Gastrocnemius medialis (tissue), 4 donors: ENCODE results near the gene THAP9. TPM values are rescaled to one million over a fixed set of nuclear protein-coding genes. Genes with fewer than 3 reads are reported as not detected.

Source experiments
- ATAC-seq, 2 donors: fragments of 150-250 bp; one replicate each; pipeline ENCODE4 v1.9.1; 2016
- DNase-seq, 2 donors: peaks; one replicate each; pipeline ENCODE4 v3.0.0-alpha.2; 2019
- H3K27ac ChIP-seq, 4 donors: fragments of 200-600 bp; sonication (generic); 1 replicate in 1 of 4; 2 replicates in 3 of 4; pipeline ENCODE4 v1.5.1; 2016 to 2018; ENCODE audit warnings: mild to moderate bottlenecking in 2 of 4, moderate library complexity in 1 of 4
- H3K27me3 ChIP-seq, 3 donors: fragments of 200-600 bp; sonication (generic) in 2 of 3; 1 replicate in 1 of 3; 2 replicates in 2 of 3; pipeline versions ENCODE4 v1.5.1 to v1.6.0; 2016 to 2019; ENCODE audit warnings: mild to moderate bottlenecking in 1 of 3, moderate library complexity in 1 of 3
- H3K36me3 ChIP-seq, 2 donors: fragments of 200-600 bp; sonication (generic) in 1 of 2; one replicate each; pipeline ENCODE4 v1.5.1; 2017 to 2018
- H3K4me1 ChIP-seq, 2 donors: fragments of 200-600 bp; sonication (generic) in 1 of 2; one replicate each; pipeline ENCODE4 v1.5.1; 2016 to 2017; ENCODE audit warnings: mild to moderate bottlenecking in 2 of 2
- H3K4me3 ChIP-seq, 4 donors: fragments of 200-600 bp; sonication (generic) in 3 of 4; 1 replicate in 1 of 4; 2 replicates in 3 of 4; pipeline ENCODE4 v1.5.1; 2016 to 2019; ENCODE audit warnings: mild to moderate bottlenecking in 2 of 4
- H3K9me3 ChIP-seq, 3 donors: fragments of 200-600 bp; sonication (generic) in 2 of 3; 1 replicate in 1 of 3; 2 replicates in 2 of 3; pipeline ENCODE4 v1.5.1; 2016 to 2019
- CTCF ChIP-seq, 5 experiments: fragments of 450-650 bp in 3 of 5; fragments of 200-600 bp in 2 of 5; sonication (generic) in 2 of 5; IDR thresholded peaks in 4 of 5; conservative IDR thresholded peaks in 1 of 5; 1 replicate in 4 of 5; 2 replicates in 1 of 5; pipeline ENCODE4 v1.5.1; 2016 to 2019; ENCODE audit warnings: antibody characterized with exemption in 5 of 5, mild to moderate bottlenecking in 3 of 5, moderate library complexity in 3 of 5
- POLR2A ChIP-seq, 2 donors: fragments of 450-650 bp; IDR thresholded peaks; one replicate each; pipeline ENCODE4 v1.6.1; 2017; ENCODE audit warnings: antibody characterized with exemption in 2 of 2, mild to moderate bottlenecking in 2 of 2, moderate library complexity in 2 of 2
- in situ Hi-C, 4 donors: fragments of 200-750 bp; cut with MboI; loops; one replicate each; pipeline versions ENCODE4 v1.15.0 to v1.8.0; 2017; ENCODE audit warnings: low sequenced_read_pairs in 4 of 4
- intact Hi-C: fragments of 100-400 bp; cut with DNase I; formaldehyde crosslinking; loops from one replicate; pipeline ENCODE4 v1.15.1; 2023; ENCODE audit warnings: low total_unique reads
- total RNA-seq, 4 donors: library from RNA; depleted of rRNA; stranded (reverse); fragments of >200 nt; gene quantifications; one replicate each; pipeline versions ENCODE4 v1.1.0 to v1.2.3, GENCODE V29; 2016

THAP9 gene
- total RNA-seq, 4 donors from 2014 or later = 7.6 to 11.1 (median 8.4) TPM

GRCh38 chr4:82957045-82957444, 56.5 kb downstream of the THAP9 start:
- Histone ChIP-seq H3K4me1 (no peaks in the 10 kb centered on the region), H3K9me3 (no peaks in the 10 kb centered on the region), H3K36me3 (no peaks in the 10 kb centered on the region), H3K27ac (no peak overlapping the region), H3K27me3 (no peaks in the 10 kb centered on the region), H3K4me3 (no peak overlapping the region)
- ATAC-seq (no peak), DNase-seq (no peak)
- in situ Hi-C loops = no loop called here
- TF ChIP-seq POLR2A (IDR thresholded peaks at IDR 0.05) (no peak), CTCF (IDR thresholded peaks at IDR 0.05 in 4 of 5, conservative IDR thresholded peaks at IDR 0.05 in 1 of 5) (no peak)
- intact Hi-C loops = no loop called here

- Histone ChIP-seq H3K36me3 (peaks cover 0 to 22% of the 10 kb centered on the region in 2 donors), H3K4me3 (no peak overlapping the region), H3K27ac (no peak overlapping the region), H3K4me1 (no peaks in the 10 kb centered on the region), H3K9me3 (no peaks in the 10 kb centered on the region), H3K27me3 (no peaks in the 10 kb centered on the region)
- no peak for ATAC-seq
- TF ChIP-seq CTCF (IDR thresholded peaks at IDR 0.05 in 4 of 5, conservative IDR thresholded peaks at IDR 0.05 in 1 of 5) (no peak), POLR2A (IDR thresholded peaks at IDR 0.05) (no peak)
- intact Hi-C loops = no loop called here
- in situ Hi-C loops = no loop called here
- DNase-seq = no peak
Observed at GRCh38 chr4:82965763-82966162, 65.2 kb downstream of the THAP9 start.

- Histone ChIP-seq H3K4me1 (no peaks in the 10 kb centered on the region), H3K36me3 (peaks cover 0 to 22% of the 10 kb centered on the region in 2 donors), H3K27me3 (no peaks in the 10 kb centered on the region), H3K4me3 (no peak overlapping the region), H3K27ac (no peak overlapping the region), H3K9me3 (no peaks in the 10 kb centered on the region)
- TF ChIP-seq POLR2A (IDR thresholded peaks at IDR 0.05) = no peak
- no peak for TF ChIP-seq CTCF (IDR thresholded peaks at IDR 0.05 in 4 of 5, conservative IDR thresholded peaks at IDR 0.05 in 1 of 5)
- no peak for ATAC-seq
- intact Hi-C loops = no loop called here
- in situ Hi-C loops = no loop called here
- no peak for DNase-seq
Observed at GRCh38 chr4:82968972-82969371, 68.4 kb downstream of the THAP9 start.

GRCh38 chr4:82969414-82969813, 68.9 kb downstream of the THAP9 start:
- TF ChIP-seq CTCF (IDR thresholded peaks at IDR 0.05 in 4 of 5, conservative IDR thresholded peaks at IDR 0.05 in 1 of 5) = no peak
- in situ Hi-C loops (no loop called here), intact Hi-C loops (no loop called here)
- Histone ChIP-seq H3K27ac (no peak overlapping the region), H3K4me3 (no peak overlapping the region), H3K4me1 (no peaks in the 10 kb centered on the region), H3K36me3 (peaks cover 0 to 24% of the 10 kb centered on the region in 2 donors), H3K27me3 (no peaks in the 10 kb centered on the region), H3K9me3 (no peaks in the 10 kb centered on the region)
- DNase-seq (no peak), ATAC-seq (no peak)

Other genes starting within 250 kb of the THAP9 start
- gene SCD5, start 101.9 kb upstream of the THAP9 start, total RNA-seq = 1 to 10 TPM in 3 of 4 donors, under 1 TPM in 1; 0.68 to 2.4 (median 1.4) TPM
- 100 to 1,000 TPM in 3 of 4 donors, 10 to 100 TPM in 1; 95.2 to 112 (median 105) TPM for gene SEC31A, start 9.6 kb upstream of the THAP9 start, total RNA-seq
- 10 to 100 TPM; 12.0 to 25.0 (median 14.5) TPM for gene LIN54, start 110.1 kb downstream of the THAP9 start, total RNA-seq
- 100 to 1,000 TPM in 2 of 4 donors, 10 to 100 TPM in 2; 67.9 to 151 (median 91.9) TPM for gene COPS4, start 134.4 kb downstream of the THAP9 start, total RNA-seq
- 1 to 10 TPM in 1 of 4 donors, under 1 TPM in 2, not detected in 1; 0.23 to 1.1 (median 0.53) TPM for gene PLAC8, start 214.0 kb downstream of the THAP9 start, total RNA-seq